ENCODE results near the gene DAZAP2. TPM values are rescaled to one million over a fixed set of nuclear protein-coding genes. Genes with fewer than 3 reads are reported as not detected.

DAZAP2 gene
- total and polyA plus RNA-seq, 2 experiments from 2014 or later: 277 to 348 TPM

GRCh38 chr12:51191516-51192283, 46.9 kb upstream of the DAZAP2 start:
- H3K4me3 ChIP-seq: no peak overlapping the region

GRCh38 chr12:51192284-51192671, 46.3 kb upstream of the DAZAP2 start:
- no peaks in the 10 kb centered on the region for H3K27me3 ChIP-seq
- H3K4me3 ChIP-seq: no peak overlapping the region
- H3K36me3 ChIP-seq (replicated peaks; ENCODE audit: insufficient read depth, low read depth): no peaks in the 10 kb centered on the region
- TF ChIP-seq EZH2phosphoT487 (IDR thresholded peaks at IDR 0.05; ENCODE audit: low read depth, severe bottlenecking, unreplicated experiment) (no peak), CTCF (IDR thresholded peaks at IDR 0.05; ENCODE audit: poor library complexity) (no peak), EZH2 (IDR thresholded peaks at IDR 0.05; ENCODE audit: borderline replicate concordance) (no peak)
- H2AFZ ChIP-seq: no peak overlapping the region
- WGBS (ENCODE audit: low lambda C conversion rate, missing lambda C conversion rate): 98% methylated on average over 5 of the region's 5 CpGs
- no peak overlapping the region for H3K4me2 ChIP-seq
- no peaks in the 10 kb centered on the region for H3K79me2 ChIP-seq
- H3K9me2 ChIP-seq (replicated peaks; ENCODE audit: insufficient read depth): no peaks in the 10 kb centered on the region
- H3K27ac ChIP-seq: no peak overlapping the region
- no peaks in the 10 kb centered on the region for H4K20me1 ChIP-seq (ENCODE audit: insufficient read depth, poor library complexity, severe bottlenecking)
- no peak for DNase-seq (ENCODE audit: low spot score)
- H3K9me3 ChIP-seq (ENCODE audit: low read depth): no peaks in the 10 kb centered on the region
- H3K4me1 ChIP-seq (ENCODE audit: insufficient read depth): no peaks in the 10 kb centered on the region

More at GRCh38 chr12:51191516-51192283, 46.9 kb upstream of the DAZAP2 start:
- WGBS (ENCODE audit: low lambda C conversion rate, missing lambda C conversion rate): 93% methylated on average over 12 of the region's 12 CpGs
- no peak overlapping the region for H3K27ac ChIP-seq
- no peaks in the 10 kb centered on the region for H3K27me3 ChIP-seq
- no peaks in the 10 kb centered on the region for H3K79me2 ChIP-seq
- H3K36me3 ChIP-seq (replicated peaks; ENCODE audit: insufficient read depth, low read depth): no peaks in the 10 kb centered on the region
- H4K20me1 ChIP-seq (ENCODE audit: insufficient read depth, poor library complexity, severe bottlenecking): no peaks in the 10 kb centered on the region
- H3K4me1 ChIP-seq (ENCODE audit: insufficient read depth): no peaks in the 10 kb centered on the region
- no peak overlapping the region for H3K4me2 ChIP-seq
- H2AFZ ChIP-seq: no peak overlapping the region
- DNase-seq (ENCODE audit: low spot score): no peak
- TF ChIP-seq EZH2phosphoT487 (IDR thresholded peaks at IDR 0.05; ENCODE audit: low read depth, severe bottlenecking, unreplicated experiment) (no peak), EZH2 (IDR thresholded peaks at IDR 0.05; ENCODE audit: borderline replicate concordance) (no peak), CTCF (IDR thresholded peaks at IDR 0.05; ENCODE audit: poor library complexity) (no peak)
- H3K9me2 ChIP-seq (replicated peaks; ENCODE audit: insufficient read depth): no peaks in the 10 kb centered on the region
- no peaks in the 10 kb centered on the region for H3K9me3 ChIP-seq (ENCODE audit: low read depth)

- H3K4me2 ChIP-seq: no peak overlapping the region
- no peaks in the 10 kb centered on the region for H3K36me3 ChIP-seq (replicated peaks; ENCODE audit: insufficient read depth, low read depth)
- no peaks in the 10 kb centered on the region for H3K79me2 ChIP-seq
- no peaks in the 10 kb centered on the region for H3K9me2 ChIP-seq (replicated peaks; ENCODE audit: insufficient read depth)
- WGBS (ENCODE audit: low lambda C conversion rate, missing lambda C conversion rate): over 99% methylated on average over 7 of the region's 7 CpGs
- H2AFZ ChIP-seq: no peak overlapping the region
- H3K27ac ChIP-seq: no peak overlapping the region
- no peaks in the 10 kb centered on the region for H3K4me1 ChIP-seq (ENCODE audit: insufficient read depth)
- TF ChIP-seq EZH2phosphoT487 (IDR thresholded peaks at IDR 0.05; ENCODE audit: low read depth, severe bottlenecking, unreplicated experiment) (no peak), EZH2 (IDR thresholded peaks at IDR 0.05; ENCODE audit: borderline replicate concordance) (no peak), CTCF (IDR thresholded peaks at IDR 0.05; ENCODE audit: poor library complexity) (no peak)
- no peak for DNase-seq (ENCODE audit: low spot score)
- no peak overlapping the region for H3K4me3 ChIP-seq
- H3K27me3 ChIP-seq: no peaks in the 10 kb centered on the region
- no peaks in the 10 kb centered on the region for H3K9me3 ChIP-seq (ENCODE audit: low read depth)
- no peaks in the 10 kb centered on the region for H4K20me1 ChIP-seq (ENCODE audit: insufficient read depth, poor library complexity, severe bottlenecking)
Measured at GRCh38 chr12:51195841-51196240, 42.8 kb upstream of the DAZAP2 start.

All from hepatocyte (in vitro differentiated cells).